Small intestine (tissue), 16 donors: Measurements from ENCODE around the gene C2orf92. TPM values are rescaled to one million over a fixed set of nuclear protein-coding genes. Genes with fewer than 3 reads are reported as not detected.
"Not testable (repeated sequence)": the region's sequence is repeated elsewhere in the genome, so short reads cannot be mapped to it uniquely, and the experiment has no call there.

Experiments
- DNase-seq, 2 donors: peaks; one replicate each; pipeline versions ENCODE4 v3.0.0 to v3.0.0-alpha.2; 2013
- FAIRE-seq: peaks from 2 replicates; lab custom pipeline; 2012; peaks lifted over from hg19 to GRCh38; lab: Jason Lieb, UNC
- H3K27ac ChIP-seq, 3 donors: one replicate each; pipeline ENCODE4 v1.5.1; 2013; ENCODE audit warnings: low read length in 2 of 3, mild to moderate bottlenecking in 2 of 3, control low read depth in 1 of 3, inconsistent platforms in 1 of 3, low read depth in 1 of 3, moderate library complexity in 1 of 3
- H3K27me3 ChIP-seq, 3 donors: one replicate each; pipeline ENCODE4 v1.6.1; 2013; ENCODE audit warnings: low read length in 3 of 3, inconsistent platforms in 1 of 3; ENCODE audit not compliant: control insufficient read depth in 3 of 3, insufficient read depth in 3 of 3
- H3K36me3 ChIP-seq, 3 donors: one replicate each; pipeline ENCODE4 v1.6.1; 2013; ENCODE audit warnings: low read length in 3 of 3, inconsistent platforms in 1 of 3, low read depth in 1 of 3, mild to moderate bottlenecking in 1 of 3, moderate library complexity in 1 of 3; ENCODE audit not compliant: control insufficient read depth in 3 of 3, insufficient read depth in 2 of 3
- H3K4me1 ChIP-seq, 3 donors: one replicate each; pipeline ENCODE4 v1.6.1; 2013; ENCODE audit warnings: low read length in 2 of 3, inconsistent platforms in 1 of 3, low read depth in 1 of 3, mild to moderate bottlenecking in 1 of 3, moderate library complexity in 1 of 3; ENCODE audit not compliant: control insufficient read depth in 3 of 3, insufficient read depth in 2 of 3
- H3K4me3 ChIP-seq, 3 donors: one replicate each; pipeline ENCODE4 v1.5.1; 2013; ENCODE audit warnings: low read length in 3 of 3, control low read depth in 1 of 3, inconsistent platforms in 1 of 3, low read depth in 1 of 3, mild to moderate bottlenecking in 1 of 3, moderate library complexity in 1 of 3
- H3K9me3 ChIP-seq, 2 donors: one replicate each; pipeline ENCODE4 v1.6.1; 2013; ENCODE audit warnings: low read depth in 1 of 2, low read length in 1 of 2; ENCODE audit not compliant: control insufficient read depth in 2 of 2, insufficient read depth in 1 of 2
- WGBS, 3 donors: extraction: QIAGEN DNeasy Blood & Tissue Kit; methylation state at CpG; one replicate each; pipeline ENCODE4 v1.1.7; 2013; 5-methylcytosine and 5-hydroxymethylcytosine counted together
- long read RNA-seq, 10 donors: transcript quantifications; one replicate each; lab custom pipeline, GENCODE V29; 2026
- polyA plus RNA-seq, 4 donors: library from polyadenylated mRNA; stranded (reverse) in 3 of 4; unstranded in 1 of 4; fragments of 200-250 nt in 3 of 4; fragments of 120-200 nt in 1 of 4; gene quantifications; one replicate each; pipeline versions ENCODE4 v1.2.1 to v1.2.3, GENCODE V29; 2013
- donor health status: healthy with polysubstance abuse.
- donor health status: control.
- donor health status: control.
- donor health status: Bipolar disorder and iron deficiency.
- donor health status: healthy.

Gene C2orf92
- 10 to 100 TPM in 2 of 4 donors, 1 to 10 TPM in 2; 1.4 to 16.7 (median 11.1) TPM for polyA plus RNA-seq
- long read RNA-seq, donor 1 = 0 reads
- long read RNA-seq, donor 2 = 0 reads
- long read RNA-seq, donor 3 = 0 reads
- long read RNA-seq, donor 4 = 0 reads
- long read RNA-seq, donor 5 = 0 reads
- long read RNA-seq, donor 6 = 0 reads
- long read RNA-seq, donor 7 = 0 reads
- long read RNA-seq, donor 8 = 0 reads
- long read RNA-seq, donor 9 = 0 reads
- long read RNA-seq, donor 10, partial matches to known transcripts = 0 of 1 reads
- long read RNA-seq, donor 10, other reads (novel, unspliced or antisense) = 0 of 1 reads

GRCh38 chr2:97669448-97669847 lies at the start of gene C2orf92:
TSS of gene C2orf92 (plus strand) at chr2:97669713. CDS start at chr2:97669789, 76 bp downstream.
- peaks cover 0 to 2% (median 0%) of the 10 kb centered on the region in 3 donors for H3K36me3 ChIP-seq
- 89 to 94% (median 92%) methylated on average over 6 of the region's 6 CpGs for WGBS, 3 donors
- H3K9me3 ChIP-seq = no peaks in the 10 kb centered on the region
- peaks cover 0 to 6% (median 4%) of the 10 kb centered on the region in 3 donors for H3K4me1 ChIP-seq
- FAIRE-seq (no peak), DNase-seq (no peak)
- no peak within 1 kb of the TSS for H3K27ac ChIP-seq
- H3K4me3 ChIP-seq = no peak within 1 kb of the TSS
- H3K27me3 ChIP-seq = no peaks in the 10 kb centered on the region

GRCh38 chr2:97620492-97620891 lies 49.0 kb upstream of the C2orf92 start:
- H3K4me3 ChIP-seq, DNase-seq, H3K27me3 ChIP-seq, H3K9me3 ChIP-seq, H3K27ac ChIP-seq, FAIRE-seq, H3K36me3 ChIP-seq, H3K4me1 ChIP-seq: not testable (repeated sequence)
- 77 to 94% (median 87%) methylated on average over 1 of the region's 1 CpG for WGBS, 3 donors

DNA sequence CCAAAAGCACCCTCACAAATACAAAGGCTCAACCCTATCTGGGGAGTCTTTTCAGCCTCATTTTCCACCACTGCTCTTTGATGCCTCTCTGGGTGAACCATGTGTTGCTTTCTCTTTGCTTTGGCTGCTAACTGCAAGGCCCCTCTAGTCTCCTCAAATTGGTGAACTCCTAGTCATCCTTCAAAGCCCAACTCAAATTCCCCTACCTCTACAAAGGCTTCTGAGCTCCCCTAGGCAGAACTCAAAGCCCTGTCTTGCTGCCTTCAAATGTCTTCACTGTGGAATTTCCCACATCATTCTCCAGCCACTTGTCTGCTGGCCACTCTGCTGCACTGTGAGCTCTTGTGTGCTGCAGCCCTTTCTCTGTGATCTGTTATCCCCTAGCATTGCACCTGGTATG lies 46.5 kb upstream of the C2orf92 start:
- H3K4me1 ChIP-seq, H3K36me3 ChIP-seq, H3K9me3 ChIP-seq, H3K27me3 ChIP-seq, H3K27ac ChIP-seq, DNase-seq, FAIRE-seq, H3K4me3 ChIP-seq: not testable (repeated sequence)

DNA sequence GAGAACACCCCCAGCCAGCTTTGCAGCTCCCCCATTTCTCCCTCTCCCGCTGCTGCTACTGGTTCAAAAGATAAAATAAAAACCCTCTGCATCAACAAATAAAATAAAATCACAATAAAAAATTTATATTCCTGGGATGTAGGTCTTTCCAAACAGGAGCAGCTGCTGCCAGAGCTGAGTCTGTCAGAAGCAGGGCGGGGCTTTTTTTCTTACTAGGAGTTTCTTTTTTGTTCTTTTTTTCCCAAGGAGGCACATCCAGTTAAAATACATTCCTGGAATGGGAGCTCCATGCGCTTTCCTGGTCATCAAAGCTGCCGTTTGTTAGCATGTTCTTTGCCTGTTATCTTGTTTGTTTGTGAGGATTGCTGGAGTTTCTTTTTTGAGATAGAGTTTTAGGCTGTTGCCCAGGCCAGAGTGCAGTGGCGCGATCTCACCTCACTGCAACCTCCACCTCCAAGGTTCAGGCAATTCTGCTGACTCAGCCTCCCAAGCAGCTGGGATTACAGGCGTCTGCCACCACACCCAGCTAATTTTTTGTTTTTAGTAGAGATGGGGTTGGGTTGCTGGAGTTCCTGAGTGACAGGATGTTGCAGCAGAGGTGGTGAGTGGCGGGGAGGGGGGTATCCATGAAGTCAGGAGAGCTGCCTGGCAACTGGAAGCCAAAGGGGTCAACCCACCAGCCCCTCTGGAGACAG lies 44.0 kb upstream of the C2orf92 start:
- not testable (repeated sequence) for H3K4me1 ChIP-seq, H3K36me3 ChIP-seq, H3K9me3 ChIP-seq, H3K27me3 ChIP-seq, H3K27ac ChIP-seq, DNase-seq, FAIRE-seq, H3K4me3 ChIP-seq
- WGBS, 3 donors = 27 to 44% (median 32%) methylated on average over 1 to 4 of the region's 8 CpGs

GRCh38 chr2:97626049-97626430 lies 43.5 kb upstream of the C2orf92 start:
- H3K4me1 ChIP-seq, DNase-seq, H3K4me3 ChIP-seq, H3K27me3 ChIP-seq, FAIRE-seq, H3K36me3 ChIP-seq, H3K9me3 ChIP-seq, H3K27ac ChIP-seq: not testable (repeated sequence)
- WGBS, 3 donors = 68 to 86% (median 82%) methylated on average over 8 of the region's 8 CpGs

- peaks cover 8 to 13% (median 11%) of the 10 kb centered on the region in 3 donors for H3K36me3 ChIP-seq
- no peak overlapping the region for H3K27ac ChIP-seq
- peaks cover 0 to 8% (median 8%) of the 10 kb centered on the region in 3 donors for H3K4me1 ChIP-seq
- no peak for FAIRE-seq
- 94 to 99% (median 98%) methylated on average over 4 of the region's 4 CpGs for WGBS, 3 donors
- no peaks in the 10 kb centered on the region for H3K9me3 ChIP-seq
- no peaks in the 10 kb centered on the region for H3K27me3 ChIP-seq
- H3K4me3 ChIP-seq = no peak overlapping the region
- no peak for DNase-seq
These were observed 25.3 kb upstream of the C2orf92 start for GRCh38 chr2:97644023-97644717.

- DNase-seq (no peak), FAIRE-seq (no peak)
- H3K27me3 ChIP-seq = no peaks in the 10 kb centered on the region
- peak overlapping the region; percentile 85 to 98 (median 95) for H3K27ac ChIP-seq
- peak overlapping the region; percentile 43 to 99 (median 73) for H3K4me3 ChIP-seq
- H3K9me3 ChIP-seq = no peaks in the 10 kb centered on the region
- peaks cover 8 to 14% (median 14%) of the 10 kb centered on the region in 3 donors for H3K36me3 ChIP-seq
- H3K4me1 ChIP-seq = peaks cover 3 to 10% (median 8%) of the 10 kb centered on the region in 3 donors
- WGBS, 3 donors = 7 to 10% (median 7%) methylated on average over 19 of the region's 19 CpGs
These were observed 24.3 kb upstream of the C2orf92 start for GRCh38 chr2:97645112-97645694.
